NCI-H2196 treated with DMSO at 0.1 percent for 48 hours (cell line): ENCODE results near the gene LTB4R2.
"Not testable (repeated sequence)": the region's sequence is repeated elsewhere in the genome, so short reads cannot be mapped to it uniquely, and the experiment has no call there.

Experiments
- DNase-seq: peaks from one replicate; lab custom pipeline; 2025; ENCODE audit not compliant: unreplicated experiment; lab: John Stamatoyannopoulos, UW

LTB4R2 gene

GRCh38 chr14:24317141-24317928, 7.4 kb downstream of the LTB4R2 start:
- DNase-seq: no peak

GRCh38 chr14:24321212-24321975, 11.5 kb downstream of the LTB4R2 start:
- DNase-seq: no peak

GRCh38 chr14:24322672-24323071, 12.7 kb downstream of the LTB4R2 start:
- no peak for DNase-seq

- DNase-seq: no peak
Measured at GRCh38 chr14:24323341-24323740, 13.4 kb downstream of the LTB4R2 start.

DNA sequence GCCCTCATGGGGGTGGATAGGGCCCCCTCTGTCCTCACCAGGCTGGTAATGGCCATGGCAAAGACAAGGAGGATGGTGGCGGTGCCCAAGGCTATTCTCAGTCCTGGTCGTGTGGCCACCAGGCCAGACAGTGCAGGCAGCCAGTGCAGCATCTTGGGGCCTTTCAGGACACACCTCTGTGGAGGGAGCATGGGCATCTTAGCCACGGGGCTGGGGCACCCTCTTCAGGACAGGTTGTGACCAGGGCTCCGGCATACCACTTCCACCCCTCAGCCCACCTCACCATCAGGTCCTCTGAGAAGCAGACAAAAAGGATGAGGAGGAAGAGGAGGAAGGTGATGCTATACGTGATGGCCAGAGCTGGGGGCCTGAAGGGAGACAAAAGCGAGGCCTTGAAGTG, 14.1 kb downstream of the LTB4R2 start:
- no peak for DNase-seq

DNA sequence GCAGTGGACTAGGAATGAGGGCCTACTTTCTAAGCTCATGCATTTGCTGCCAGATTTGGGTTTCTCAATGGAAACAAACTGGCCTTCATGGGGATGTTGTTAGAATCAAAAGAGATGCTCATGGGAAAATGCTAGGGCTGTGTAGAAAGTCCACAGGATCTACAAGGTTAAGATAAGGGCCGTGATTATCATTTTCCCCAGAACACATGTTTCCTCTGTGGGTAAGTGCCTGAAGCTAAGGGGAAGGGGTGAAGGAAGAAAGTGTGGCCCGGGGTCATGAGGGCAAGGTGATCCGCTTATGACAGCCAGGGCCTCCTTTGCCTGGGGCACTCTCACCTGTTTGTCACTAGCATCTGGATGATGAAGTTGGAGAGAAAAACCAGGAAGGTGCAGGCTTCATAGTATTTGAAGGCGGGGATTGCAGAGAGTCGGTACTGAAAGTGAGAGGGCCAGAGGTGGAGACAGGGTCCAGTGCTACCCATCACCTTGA, 15.1 kb downstream of the LTB4R2 start:
- no peak for DNase-seq

DNA sequence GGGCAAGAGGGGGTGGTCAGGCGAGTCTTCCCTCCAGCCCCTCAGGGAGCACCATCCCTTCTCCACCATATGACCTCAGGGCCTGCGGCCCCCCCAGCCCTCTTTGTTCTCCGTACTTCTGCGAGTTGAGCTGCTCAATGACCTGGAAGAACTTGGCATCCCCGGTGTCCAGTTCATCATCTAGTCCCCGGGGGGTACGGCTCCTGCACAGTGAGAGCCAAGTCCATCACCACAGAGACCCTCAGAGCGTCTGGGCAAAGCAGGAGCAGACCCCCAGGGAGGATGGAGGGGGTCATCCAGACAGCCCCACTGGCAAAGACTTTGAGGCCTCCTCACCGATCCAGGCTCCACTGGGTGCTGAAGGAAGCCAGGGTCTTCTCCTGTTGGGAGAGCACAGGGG, 16.0 kb downstream of the LTB4R2 start:
- DNase-seq: no peak

GRCh38 chr14:24327303-24327702, 17.4 kb downstream of the LTB4R2 start:
- no peak for DNase-seq

GRCh38 chr14:24327914-24328313, 18.0 kb downstream of the LTB4R2 start:
- DNase-seq: not testable (repeated sequence)

GRCh38 chr14:24329073-24329663, 19.2 kb downstream of the LTB4R2 start:
- no peak for DNase-seq

DNA sequence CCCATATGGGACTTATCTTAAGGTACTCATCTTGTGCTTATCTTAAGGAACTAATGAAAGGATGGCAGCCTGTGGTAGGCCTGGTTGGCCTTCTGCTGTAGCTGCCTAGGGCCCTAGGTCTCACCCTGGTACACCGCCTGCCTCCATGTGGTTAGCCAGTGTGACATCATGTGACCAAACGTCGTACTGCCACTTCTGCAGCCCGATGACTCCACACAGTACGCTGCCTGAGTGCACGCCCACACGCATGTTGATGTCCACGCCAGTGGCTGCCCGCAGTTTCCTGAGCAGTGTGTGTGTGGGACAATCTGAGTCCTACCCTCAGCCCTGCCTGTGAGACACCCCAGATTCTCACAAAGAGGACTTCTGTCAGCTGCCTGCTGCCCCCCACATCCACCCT, 19.8 kb downstream of the LTB4R2 start:
- no peak for DNase-seq

DNA sequence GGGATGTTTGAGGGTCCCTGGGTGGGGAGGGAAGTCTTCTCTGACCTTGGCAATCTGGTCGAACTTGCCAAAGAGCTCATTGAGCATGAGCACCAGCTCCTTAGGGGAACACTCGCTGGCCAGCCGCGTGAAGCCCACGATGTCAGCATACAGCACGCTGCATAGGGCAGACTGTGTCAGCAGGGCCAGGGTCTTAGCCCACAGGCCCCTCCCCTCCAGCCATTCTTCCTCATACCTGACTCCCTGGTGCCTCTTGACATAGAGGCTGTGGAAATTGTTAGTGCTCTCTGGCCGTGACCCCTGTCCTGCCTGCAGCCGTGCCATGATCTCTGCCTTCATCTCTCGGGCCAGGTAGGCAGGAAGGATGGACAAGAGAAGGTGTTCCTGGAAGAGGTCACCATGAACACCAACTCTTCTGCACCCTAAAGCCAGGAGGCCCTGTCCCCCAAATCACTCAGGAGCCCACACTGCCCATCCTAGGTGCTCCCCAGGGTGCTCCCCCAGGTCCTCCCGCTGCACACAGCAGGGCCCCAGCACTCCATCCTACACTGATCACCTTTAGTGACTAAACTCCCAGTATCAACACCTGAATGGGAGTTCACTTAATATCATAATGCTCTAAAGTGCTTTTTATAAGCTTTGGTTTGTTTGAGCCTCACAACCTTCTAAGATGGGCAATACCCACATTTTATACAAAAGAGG, 21.2 kb downstream of the LTB4R2 start:
- no peak for DNase-seq

DNA sequence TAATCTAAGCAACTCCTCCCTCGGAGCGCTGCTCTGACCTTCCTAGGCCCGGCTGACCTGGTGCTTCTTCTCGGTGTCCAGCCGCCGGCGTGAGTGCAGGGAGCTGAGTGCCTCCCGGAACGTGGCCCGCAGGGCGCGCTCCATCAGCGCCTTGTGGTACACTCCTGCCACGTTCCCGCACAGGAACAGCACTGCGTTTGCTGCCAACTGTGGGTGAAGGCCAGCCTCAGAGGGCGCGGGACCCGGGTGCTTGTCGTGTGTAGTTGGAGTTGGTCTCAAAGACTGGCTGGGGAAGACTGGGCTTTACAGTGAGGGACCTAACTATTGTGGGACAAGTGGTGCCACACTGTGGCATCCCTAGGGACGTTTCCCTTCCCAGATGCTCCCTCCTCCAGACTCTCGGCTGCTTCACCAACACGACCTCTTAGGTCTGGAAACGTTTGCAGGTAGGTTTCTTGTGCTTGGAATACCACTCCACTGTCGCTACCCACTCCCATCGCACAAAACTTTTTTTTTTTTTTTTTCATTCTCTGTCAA, 21.9 kb downstream of the LTB4R2 start:
- no peak for DNase-seq

GRCh38 chr14:24332268-24332993, 22.5 kb downstream of the LTB4R2 start:
- no peak for DNase-seq

DNA sequence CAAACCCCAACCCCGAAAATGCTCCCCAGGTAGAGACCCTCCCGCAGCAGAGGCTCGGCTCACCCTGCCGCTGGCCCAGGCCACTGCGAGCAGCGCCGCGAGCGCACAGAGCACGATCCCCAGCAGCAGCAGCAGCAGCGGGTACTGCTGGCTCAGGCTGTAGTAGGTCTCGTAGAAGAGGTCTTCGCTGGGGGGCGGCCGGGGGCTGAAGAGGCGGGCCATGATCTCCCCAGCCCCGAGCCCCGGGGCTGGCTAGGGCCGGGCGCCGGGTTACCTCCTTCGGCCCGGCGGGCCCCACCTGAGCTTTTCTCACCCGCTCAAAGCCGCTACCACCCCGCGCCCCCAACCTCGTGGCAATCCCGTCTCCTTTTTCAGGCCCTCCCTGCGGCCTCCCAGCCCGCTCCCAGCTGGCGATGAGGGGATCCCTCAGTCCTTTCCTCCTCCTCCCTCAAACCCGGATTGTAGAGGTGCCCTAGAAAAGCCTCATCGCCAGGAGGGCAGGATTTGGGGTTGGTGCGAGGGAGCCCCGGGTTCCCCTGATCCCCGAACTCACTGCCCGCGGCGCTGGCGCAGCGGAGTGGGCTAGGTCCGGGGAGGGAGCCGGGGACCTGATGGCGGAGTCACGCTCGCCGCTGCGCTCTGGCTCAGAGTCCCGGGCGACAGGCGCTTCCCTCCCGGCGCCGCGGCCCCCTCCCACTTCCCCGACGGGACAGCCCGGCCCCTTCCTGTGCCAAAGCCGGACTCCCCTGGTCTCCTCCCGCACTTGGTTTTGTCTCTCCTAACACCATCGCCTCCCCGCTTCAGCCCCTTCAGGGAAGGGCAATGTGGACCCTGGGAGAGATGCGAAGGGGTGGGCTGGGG, 24.7 kb downstream of the LTB4R2 start, which contains the start of gene ADCY4:
TSS of gene ADCY4 (minus strand) at position 641 of the 861 bp plus-strand sequence. CDS start at position 222, 419 bp downstream.
- no peak for DNase-seq

DNA sequence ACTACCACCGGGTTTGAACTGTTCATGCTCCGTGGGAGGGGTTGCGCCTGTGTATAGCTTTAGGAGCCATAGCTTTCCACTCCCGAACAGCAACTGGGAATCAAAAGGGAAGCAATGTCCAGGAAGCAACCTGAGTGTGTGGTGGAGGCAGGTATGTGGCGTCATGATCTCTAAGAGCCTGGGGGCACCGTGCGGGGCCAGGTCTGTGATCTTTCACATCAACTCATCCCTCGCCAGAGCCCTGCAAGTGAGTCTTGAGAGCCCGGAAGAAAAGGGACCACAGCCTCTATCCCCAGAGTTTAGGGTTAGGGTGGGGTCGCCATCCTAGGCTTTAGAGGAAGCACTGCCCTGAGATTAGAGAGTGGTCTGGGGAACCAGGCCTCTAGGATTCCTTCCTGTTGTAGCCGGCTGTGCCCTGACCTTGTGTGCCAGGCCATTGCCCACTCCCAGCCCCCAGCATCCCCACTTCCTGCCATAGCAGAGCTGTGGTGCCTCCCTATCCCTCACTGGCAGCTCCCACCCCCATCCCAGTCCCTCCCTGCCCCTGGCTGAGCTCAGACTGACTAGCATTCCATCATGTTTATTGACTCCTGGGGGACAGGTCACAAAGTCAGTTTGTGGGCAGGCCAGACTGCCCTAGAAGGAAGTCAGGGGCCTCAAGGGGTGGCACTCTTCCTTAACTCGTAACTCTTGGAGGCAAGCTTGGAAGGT, 25.7 kb downstream of the LTB4R2 start:
- DNase-seq: no peak

DNA sequence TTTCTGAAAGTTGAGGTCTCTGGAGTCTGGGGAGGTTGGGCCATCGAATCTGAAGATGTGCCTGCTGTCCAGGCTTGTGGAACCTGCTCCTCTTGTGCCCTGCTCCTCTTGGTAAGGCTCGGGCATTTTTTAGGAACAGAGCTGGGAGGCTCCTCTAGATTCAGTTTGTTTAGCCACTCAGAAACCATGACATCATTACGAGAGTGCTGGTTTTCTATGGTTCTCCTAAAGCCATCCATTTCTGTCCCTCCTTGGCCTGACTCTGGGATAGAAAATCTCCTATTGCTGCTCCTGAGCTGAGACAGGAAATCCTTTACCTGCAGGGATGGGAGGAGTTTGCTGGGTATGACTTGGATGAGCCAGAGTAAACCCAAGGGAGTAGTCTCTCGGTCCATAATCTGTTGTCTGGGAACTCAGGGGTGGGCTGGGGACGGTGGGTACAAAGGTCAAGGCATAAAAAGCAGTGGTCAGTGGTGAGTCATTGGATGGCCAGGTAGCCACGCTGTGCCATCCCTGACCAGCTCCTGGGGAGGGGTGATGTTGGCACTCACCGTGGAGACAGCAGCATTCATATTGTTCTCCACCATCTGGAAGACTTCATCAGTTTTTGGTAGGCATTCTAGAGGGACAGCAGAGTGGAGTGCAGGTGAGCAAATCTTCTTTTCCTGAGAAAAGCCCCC, 27.3 kb downstream of the LTB4R2 start:
- DNase-seq: no peak

DNA sequence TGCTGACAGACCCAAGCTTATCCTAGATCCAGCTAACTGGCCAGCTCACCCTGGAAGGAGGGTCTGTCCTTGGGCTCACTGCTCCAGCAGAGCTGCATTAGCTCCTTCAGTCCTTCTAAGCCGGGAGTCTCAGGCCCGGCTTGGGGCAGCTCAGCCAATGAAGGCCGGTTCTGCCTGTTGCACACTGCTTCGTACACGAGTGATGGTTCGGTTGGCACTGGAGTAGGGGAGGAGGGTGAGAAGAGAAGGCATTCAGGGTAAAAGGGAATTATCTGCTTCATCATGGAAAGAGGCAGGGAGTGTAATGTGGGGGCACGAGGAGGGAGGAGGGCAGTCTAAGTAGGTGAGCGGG, 27.9 kb downstream of the LTB4R2 start:
- DNase-seq: no peak
